Peyer's patch (tissue), 4 donors: ENCODE data around the gene ENPP1.

Experiments
- POLR2A ChIP-seq, 2 donors: fragments of 450-650 bp; IDR thresholded peaks; one replicate each; pipeline ENCODE4 v1.5.1; 2017; ENCODE audit warnings: antibody characterized with exemption in 2 of 2, mild to moderate bottlenecking in 2 of 2, moderate library complexity in 2 of 2
- TF ChIP-seq, protein P1 (sequence below), 6 experiments: fragments of 450-650 bp in 4 of 6; fragments of 200-600 bp in 2 of 6; sonication (generic) in 1 of 6; IDR thresholded peaks; one replicate each; pipeline ENCODE4 v1.5.1; 2017 to 2019; ENCODE audit warnings: antibody characterized with exemption in 6 of 6, mild to moderate bottlenecking in 3 of 6, moderate library complexity in 1 of 6

DNA sequence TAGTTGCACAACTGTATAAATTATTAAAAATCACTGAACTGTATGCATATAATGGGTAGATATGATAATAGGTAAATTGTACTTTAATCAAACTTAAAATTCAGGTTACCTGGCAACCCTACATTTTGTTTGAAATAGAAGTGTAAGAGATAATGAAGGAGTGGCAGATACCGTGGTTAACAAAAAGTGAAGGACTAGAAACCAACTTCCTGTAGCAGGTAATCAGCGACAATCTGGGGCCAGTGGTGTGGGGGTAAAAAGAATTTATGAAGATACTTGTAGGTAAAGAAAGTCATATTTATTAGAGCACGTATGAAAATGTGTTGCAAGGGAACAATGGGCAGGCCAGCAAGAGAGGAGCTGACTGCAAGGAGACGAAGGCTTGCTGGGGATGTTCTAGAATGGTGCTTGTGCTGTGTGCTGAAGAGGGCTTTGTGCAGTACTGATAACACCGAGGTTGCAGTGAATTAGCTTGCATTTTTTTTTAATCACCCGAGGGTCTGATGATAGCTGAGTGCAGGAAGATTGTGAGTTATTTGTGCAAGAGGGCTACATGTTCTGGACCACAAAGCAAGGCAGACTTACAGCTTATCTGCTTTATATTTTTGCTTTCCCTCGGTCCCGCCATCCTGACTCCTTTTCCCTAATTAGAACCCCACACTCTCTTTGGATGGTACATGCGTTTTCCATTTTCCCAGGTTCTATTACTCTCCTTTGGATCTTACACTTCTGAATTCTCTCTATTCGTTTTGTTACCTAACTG, 4.6 kb upstream of the ENPP1 start:
- TF ChIP-seq, protein P1, sequence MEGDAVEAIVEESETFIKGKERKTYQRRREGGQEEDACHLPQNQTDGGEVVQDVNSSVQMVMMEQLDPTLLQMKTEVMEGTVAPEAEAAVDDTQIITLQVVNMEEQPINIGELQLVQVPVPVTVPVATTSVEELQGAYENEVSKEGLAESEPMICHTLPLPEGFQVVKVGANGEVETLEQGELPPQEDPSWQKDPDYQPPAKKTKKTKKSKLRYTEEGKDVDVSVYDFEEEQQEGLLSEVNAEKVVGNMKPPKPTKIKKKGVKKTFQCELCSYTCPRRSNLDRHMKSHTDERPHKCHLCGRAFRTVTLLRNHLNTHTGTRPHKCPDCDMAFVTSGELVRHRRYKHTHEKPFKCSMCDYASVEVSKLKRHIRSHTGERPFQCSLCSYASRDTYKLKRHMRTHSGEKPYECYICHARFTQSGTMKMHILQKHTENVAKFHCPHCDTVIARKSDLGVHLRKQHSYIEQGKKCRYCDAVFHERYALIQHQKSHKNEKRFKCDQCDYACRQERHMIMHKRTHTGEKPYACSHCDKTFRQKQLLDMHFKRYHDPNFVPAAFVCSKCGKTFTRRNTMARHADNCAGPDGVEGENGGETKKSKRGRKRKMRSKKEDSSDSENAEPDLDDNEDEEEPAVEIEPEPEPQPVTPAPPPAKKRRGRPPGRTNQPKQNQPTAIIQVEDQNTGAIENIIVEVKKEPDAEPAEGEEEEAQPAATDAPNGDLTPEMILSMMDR (IDR thresholded peaks at IDR 0.05), result no peak
- no peak for TF ChIP-seq POLR2A (IDR thresholded peaks at IDR 0.05)
